Osteocyte (in vitro differentiated cells): ENCODE data around the gene AIM2. TPM values are rescaled to one million over a fixed set of nuclear protein-coding genes. Genes with fewer than 3 reads are reported as not detected.

Experiments
- DNase-seq: peaks from one replicate; pipeline ENCODE4 v3.0.0; 2021; ENCODE audit warnings: mixed read lengths; ENCODE audit not compliant: unreplicated experiment; ENCODE audit errors: extremely low spot score
- H3K27ac Mint-ChIP-seq: one replicate; pipeline ENCODE4 v1.8.0; 2021; ENCODE audit warnings: mild to moderate bottlenecking, mixed read lengths; ENCODE audit not compliant: unreplicated experiment
- H3K27me3 Mint-ChIP-seq: one replicate; pipeline ENCODE4 v1.8.0; 2021; ENCODE audit warnings: mixed read lengths; ENCODE audit not compliant: unreplicated experiment
- H3K36me3 Mint-ChIP-seq: one replicate; pipeline ENCODE4 v1.8.0; 2021; ENCODE audit warnings: mixed read lengths; ENCODE audit not compliant: unreplicated experiment
- H3K4me1 Mint-ChIP-seq: one replicate; pipeline ENCODE4 v1.8.0; 2021; ENCODE audit warnings: mixed read lengths; ENCODE audit not compliant: unreplicated experiment
- H3K4me3 Mint-ChIP-seq: one replicate; pipeline ENCODE4 v1.8.0; 2021; ENCODE audit warnings: mild to moderate bottlenecking, moderate library complexity, mixed read lengths; ENCODE audit not compliant: unreplicated experiment
- H3K9me3 Mint-ChIP-seq: one replicate; pipeline ENCODE4 v1.8.0; 2021; ENCODE audit warnings: mixed read lengths; ENCODE audit not compliant: unreplicated experiment
- CTCF ChIP-seq: fragments of 200-600 bp; sonication (generic); IDR thresholded peaks from 2 replicates; pipeline ENCODE4 v1.5.0; 2021; ENCODE audit warnings: antibody characterized with exemption, mild to moderate bottlenecking, moderate library complexity
- total RNA-seq: library from RNA; stranded (reverse); gene quantifications from 2 replicates; pipeline ENCODE4 v1.2.1, GENCODE V29; 2021

AIM2 gene
- total RNA-seq, 1 donor from 2014 or later, result not detected

GRCh38 chr1:159015440-159015909 lies 61.1 kb downstream of the AIM2 start:
- Mint-ChIP-seq H3K36me3 (peaks cover 48% of the 10 kb centered on the region), H3K4me1 (peaks cover 40% of the 10 kb centered on the region), H3K27me3 (no peaks in the 10 kb centered on the region), H3K27ac (peak overlapping the region; percentile 47), H3K4me3 (no peak overlapping the region), H3K9me3 (no peaks in the 10 kb centered on the region)
- DNase-seq, result no peak
- no peak for TF ChIP-seq CTCF

- Mint-ChIP-seq H3K27me3 (no peaks in the 10 kb centered on the region), H3K4me3 (no peak overlapping the region), H3K27ac (no peak overlapping the region), H3K36me3 (peaks cover 44% of the 10 kb centered on the region), H3K4me1 (peaks cover 42% of the 10 kb centered on the region), H3K9me3 (no peaks in the 10 kb centered on the region)
- DNase-seq, result no peak
- TF ChIP-seq CTCF, result no peak
Measured at GRCh38 chr1:159014851-159015250, 61.7 kb downstream of the AIM2 start.

- no peaks in the 10 kb centered on the region for H3K9me3 Mint-ChIP-seq
- H3K27ac Mint-ChIP-seq, result no peak overlapping the region
- TF ChIP-seq CTCF, result no peak
- H3K4me3 Mint-ChIP-seq, result no peak overlapping the region
- H3K27me3 Mint-ChIP-seq, result no peaks in the 10 kb centered on the region
- no peak for DNase-seq
- peaks cover 41% of the 10 kb centered on the region for H3K36me3 Mint-ChIP-seq
- H3K4me1 Mint-ChIP-seq, result peaks cover 49% of the 10 kb centered on the region
Measured at GRCh38 chr1:159014003-159014571, 62.5 kb downstream of the AIM2 start.

DNA sequence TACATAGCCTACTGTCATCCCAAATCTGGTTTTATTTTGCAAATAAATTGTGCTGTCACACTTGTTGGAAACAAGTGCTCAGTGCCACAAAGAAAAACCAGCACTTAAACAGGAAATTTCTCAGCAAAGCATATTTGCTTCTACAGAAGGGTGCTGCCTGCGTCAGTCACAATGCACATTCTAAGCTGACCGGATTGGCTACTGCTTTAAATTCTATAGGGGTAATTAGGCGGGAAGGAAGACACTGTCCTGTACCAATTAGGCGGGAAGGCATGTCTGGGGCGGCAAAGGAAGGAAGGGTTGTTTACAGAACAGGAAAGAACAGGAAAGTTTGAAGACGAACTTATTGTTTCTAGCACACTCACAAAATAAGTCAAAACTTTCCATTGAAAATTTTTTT lies 64.1 kb downstream of the AIM2 start:
- H3K9me3 Mint-ChIP-seq, result no peaks in the 10 kb centered on the region
- no peak overlapping the region for H3K27ac Mint-ChIP-seq
- DNase-seq, result no peak
- peaks cover 34% of the 10 kb centered on the region for H3K36me3 Mint-ChIP-seq
- peak overlapping the region; percentile 48 for H3K4me3 Mint-ChIP-seq
- peaks cover 52% of the 10 kb centered on the region for H3K4me1 Mint-ChIP-seq
- TF ChIP-seq CTCF, result no peak
- H3K27me3 Mint-ChIP-seq, result no peaks in the 10 kb centered on the region

Other genes with a start within 250 kb of the AIM2 start
- gene MNDA, start 245.4 kb downstream of the AIM2 start, total RNA-seq, result not detected in 2 replicates
- not detected in 2 replicates for gene PYHIN1, start 145.2 kb downstream of the AIM2 start, total RNA-seq
- gene IFI16, start 66.9 kb downstream of the AIM2 start, total RNA-seq, result 62.4 and 65.9 TPM in 2 replicates
- gene CADM3, start 94.8 kb upstream of the AIM2 start, total RNA-seq, result 0.13 TPM in 1 of 2 replicates, not detected in the other
- gene ACKR1, start 128.1 kb upstream of the AIM2 start, total RNA-seq, result not detected in 2 replicates
- gene FCER1A, start 225.6 kb upstream of the AIM2 start, total RNA-seq, result not detected in 2 replicates